HG02938 (cell line): ENCODE results near the gene SGTB.

ENCODE experiments used
- ATAC-seq: cut with Tn5 transposase; IDR thresholded peaks from one replicate; pipeline ENCODE4 v1.9.1; 2021; ENCODE audit warnings: mild to moderate bottlenecking, moderate library complexity; ENCODE audit not compliant: unreplicated experiment

SGTB gene, protein sequence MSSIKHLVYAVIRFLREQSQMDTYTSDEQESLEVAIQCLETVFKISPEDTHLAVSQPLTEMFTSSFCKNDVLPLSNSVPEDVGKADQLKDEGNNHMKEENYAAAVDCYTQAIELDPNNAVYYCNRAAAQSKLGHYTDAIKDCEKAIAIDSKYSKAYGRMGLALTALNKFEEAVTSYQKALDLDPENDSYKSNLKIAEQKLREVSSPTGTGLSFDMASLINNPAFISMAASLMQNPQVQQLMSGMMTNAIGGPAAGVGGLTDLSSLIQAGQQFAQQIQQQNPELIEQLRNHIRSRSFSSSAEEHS

DNA sequence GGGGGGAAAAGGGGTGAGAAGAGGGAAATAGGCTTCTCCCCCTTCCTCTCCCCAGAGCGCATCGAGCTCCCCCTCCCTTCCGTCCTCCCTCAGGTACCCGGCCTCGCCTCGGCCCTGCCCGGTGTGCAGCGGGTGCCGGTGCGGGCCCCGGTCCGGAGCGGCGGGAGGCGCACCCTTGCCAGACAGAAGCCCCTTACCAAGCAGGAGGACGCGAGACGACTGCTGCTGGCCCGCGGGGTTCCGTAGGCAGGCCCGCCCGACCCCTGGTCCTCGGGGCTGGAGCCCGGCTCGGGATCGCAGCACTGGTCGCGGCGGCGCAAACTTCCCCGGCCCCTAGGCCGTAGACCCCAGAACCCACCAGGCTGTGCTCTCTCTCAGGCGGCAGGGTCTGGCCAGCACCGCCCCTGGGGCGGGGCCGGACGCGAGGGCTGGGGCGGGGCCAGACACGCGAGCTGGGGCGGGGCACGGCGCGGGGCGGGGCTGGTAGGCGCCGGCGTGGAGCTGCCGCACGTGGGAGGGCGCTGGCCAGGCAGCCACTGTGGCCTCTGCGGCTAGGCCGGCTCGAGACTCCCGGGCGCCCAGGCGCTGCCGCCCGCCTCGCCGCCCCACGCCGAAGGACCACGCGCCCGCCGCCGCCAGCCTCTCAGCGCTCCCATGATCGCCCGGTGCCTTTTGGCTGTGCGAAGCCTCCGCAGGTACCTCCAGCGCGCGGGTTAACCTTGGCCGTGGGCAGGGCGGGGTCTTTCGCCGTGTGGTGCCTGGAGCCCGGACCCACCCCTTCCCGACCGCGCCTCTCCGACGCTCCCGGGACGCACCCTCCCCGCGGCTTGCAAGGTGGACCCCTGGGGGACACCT, at the start of gene SGTB, which contains the start of gene NLN:
TSS of gene SGTB (minus strand) at position 390 of the 855 bp plus-strand sequence. CDS start 1,302 bp downstream, outside the sequence.
TSS of gene NLN (plus strand) at position 486 of the 855 bp plus-strand sequence. CDS start at position 655, 169 bp downstream.
- ATAC-seq: peak; percentile 81

DNA sequence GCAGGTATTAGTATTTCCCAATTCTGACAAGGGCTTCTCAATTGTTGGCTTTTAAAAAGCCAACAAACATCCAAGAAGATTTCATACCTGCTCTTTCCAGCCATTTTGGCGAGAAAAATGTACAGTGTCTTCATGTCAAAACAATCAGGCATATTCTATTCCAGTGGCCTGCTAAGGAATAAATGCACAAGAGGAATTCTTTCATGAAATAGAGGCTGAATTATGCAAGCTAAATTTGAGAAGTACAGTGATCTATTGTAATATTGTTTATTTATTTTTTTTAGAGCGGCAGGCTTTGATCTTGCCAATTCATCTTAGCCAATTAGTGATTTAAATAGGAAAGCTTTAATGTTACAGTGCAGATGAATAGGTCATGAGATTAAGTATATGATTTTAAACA, 49.4 kb upstream of the SGTB start:
- ATAC-seq: no peak

DNA sequence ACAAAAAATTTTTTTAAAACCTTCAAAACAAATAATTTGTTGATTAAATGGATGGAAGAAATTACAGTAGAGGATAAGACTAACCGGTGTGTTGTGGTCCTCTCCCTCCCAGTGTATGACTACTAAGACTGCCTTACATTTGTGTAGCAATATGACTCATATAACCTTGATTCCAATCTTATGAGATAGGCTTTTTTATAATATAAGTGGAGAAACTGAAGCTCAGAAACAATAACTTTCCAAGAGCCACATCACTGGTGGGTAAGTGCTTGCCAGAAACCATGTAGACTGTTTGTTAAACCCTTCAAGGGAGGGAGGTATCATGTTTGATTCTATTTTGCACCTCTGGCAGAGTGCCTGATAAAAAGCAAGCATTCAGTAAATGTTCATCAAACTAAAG, 47.6 kb upstream of the SGTB start:
- ATAC-seq: no peak

DNA sequence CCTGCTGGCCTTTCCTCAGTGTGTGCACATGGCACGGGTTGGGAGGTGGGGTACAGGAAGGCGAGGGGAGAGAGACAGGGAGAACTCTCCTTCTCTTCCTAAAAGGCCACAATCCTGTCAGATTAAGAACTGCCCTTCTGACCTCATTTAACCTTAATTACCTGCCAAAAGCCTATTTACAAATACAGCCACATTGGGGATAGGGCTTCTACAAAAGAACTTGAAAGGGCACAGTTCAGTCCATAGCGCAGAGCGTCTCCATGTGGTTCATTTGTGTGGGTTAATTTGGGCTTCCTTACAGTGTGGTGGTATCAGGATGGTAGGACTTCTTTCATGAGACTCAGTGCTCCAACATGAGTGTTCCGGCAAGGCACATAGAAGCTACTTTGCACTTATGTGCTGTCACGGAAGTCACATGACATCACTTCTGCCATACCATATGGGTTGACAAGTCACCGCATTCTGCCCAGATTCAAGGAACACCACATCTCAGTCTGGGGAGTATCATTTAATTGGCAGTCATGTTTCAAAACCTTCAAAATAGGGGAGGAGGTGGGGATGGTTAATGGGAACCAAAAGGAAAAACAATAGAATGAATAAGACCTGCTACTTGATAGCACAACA, 46.9 kb upstream of the SGTB start:
- ATAC-seq: no peak

DNA sequence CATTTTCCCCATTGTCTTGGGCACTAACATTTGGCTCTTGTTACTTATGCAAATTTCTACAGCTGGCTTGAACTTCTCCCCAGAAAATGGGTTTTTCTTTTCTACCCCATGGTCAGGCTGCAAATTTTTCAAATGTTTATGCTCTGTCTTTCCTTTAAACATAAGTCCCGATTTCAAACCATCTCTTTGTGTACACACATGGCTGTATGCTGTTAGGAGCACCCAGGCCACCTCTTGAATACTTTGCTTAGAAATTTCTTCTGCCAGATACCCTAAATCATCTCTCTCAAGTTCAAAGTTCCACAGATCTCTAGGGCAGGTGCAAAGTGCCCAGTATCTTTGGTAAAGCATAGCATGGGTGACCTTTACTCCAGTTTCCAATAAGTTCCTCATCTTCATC, 45.7 kb upstream of the SGTB start:
- ATAC-seq: no peak

DNA sequence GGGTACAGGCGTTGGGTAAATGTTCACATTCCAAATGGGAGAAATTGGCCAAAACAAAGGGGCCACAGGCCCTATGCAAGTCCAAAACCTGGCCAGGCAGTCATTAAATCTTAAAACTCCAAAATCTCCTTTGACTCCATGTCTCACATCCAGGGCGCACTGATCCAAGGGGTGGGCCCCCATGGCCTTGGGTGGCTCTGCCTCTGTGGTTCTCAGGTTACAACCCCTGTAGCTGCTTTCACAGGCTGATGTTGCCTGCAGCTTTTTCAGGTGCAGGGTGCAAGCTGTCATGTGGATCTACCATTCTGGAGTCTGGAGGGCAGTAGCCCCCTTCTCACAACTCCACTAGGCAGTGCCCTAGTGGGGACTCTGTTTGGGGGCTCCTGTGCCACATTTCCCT, 44.9 kb upstream of the SGTB start:
- ATAC-seq: no peak

DNA sequence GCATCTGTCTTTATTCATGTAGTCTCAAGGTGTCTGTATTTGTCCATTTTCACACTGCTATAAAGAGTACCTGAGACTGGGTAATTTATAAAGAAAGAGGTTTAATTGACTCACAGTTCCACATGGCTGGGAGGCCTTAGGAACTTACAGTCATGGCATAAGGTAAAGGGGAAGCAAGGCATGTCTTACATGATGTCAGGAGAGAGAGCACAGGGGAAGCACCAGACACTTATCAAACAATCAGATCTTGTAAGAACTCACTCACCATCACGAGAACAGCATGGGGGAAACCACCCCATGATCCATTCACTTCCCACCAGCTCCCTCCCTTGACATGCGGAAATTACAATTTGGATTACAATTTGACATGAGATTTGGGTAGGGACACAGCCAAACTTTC, 44.3 kb upstream of the SGTB start:
- ATAC-seq: no peak

DNA sequence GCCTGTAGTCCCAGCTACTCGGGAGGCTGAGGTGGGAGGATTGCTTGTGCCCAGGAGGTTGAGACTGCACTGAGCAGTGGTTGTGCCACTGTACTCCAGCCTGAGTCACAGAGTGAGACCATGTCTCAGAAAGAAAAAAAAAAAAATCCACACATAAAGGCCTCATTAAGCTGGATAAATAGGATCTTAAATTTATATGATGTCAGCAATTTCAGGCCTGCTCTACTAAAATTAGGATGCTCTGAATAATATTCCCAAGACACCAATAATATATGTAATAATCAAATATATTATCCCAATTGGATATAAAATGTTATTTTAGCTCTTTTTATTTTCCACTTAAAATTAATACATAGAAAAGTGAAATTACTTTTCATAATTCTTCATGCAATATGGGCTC, 43.7 kb upstream of the SGTB start:
- ATAC-seq: no peak

DNA sequence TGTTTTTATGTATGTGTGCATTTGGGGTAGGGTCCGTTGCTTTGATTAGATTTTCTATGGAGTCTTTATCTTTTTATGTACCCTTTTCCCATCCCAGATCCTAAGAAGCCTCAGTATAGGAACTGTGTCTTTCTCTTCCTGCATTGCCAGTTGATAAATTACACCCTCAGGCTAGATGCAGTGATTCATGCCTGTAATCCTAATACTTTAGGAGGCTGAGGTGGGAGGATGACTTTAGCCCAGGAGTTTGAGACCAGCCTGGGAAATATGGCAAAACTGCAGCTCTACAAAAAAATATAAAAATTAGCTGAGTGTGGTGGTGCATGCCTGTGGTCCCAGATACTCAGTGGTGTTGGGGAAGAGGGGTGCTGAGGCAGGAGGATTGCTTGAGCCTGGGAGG, 40.3 kb upstream of the SGTB start:
- no peak for ATAC-seq

DNA sequence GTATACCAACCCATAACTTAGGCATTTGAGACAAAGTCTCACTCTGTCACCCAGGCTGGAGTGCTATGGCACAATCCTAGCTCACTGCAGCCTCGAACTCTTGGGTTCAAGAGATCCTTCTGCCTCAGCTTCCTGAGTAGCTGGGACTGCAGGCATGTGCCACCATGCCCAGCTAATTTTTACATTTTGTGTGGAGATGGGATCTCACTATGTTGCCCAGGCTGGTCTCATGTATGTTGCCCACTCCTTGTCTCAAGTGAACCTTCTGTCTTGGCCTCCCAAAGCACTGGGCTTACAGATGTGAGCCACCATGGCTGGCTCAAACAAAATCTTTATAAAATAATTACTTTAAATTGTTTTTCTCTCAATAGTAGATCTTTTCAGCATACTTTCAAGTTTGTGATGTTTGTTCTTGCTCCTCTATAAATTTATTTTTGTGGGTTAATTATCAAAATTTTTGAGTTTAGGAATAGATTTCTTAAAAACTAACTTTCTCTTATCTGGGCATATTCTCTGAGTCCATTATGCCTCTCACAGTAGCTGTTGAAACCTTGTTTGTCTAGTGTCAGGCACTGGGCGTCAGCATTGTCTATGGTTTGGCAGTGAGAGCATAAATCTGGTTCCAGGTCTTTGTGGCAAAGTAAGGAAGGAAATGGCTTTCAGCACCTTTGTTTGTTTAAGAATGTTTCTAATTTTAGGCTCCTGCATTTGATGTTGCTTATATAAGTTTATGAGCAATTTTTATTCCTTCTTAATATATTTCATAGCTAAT, 38.8 kb upstream of the SGTB start:
- ATAC-seq: peak; percentile 59

DNA sequence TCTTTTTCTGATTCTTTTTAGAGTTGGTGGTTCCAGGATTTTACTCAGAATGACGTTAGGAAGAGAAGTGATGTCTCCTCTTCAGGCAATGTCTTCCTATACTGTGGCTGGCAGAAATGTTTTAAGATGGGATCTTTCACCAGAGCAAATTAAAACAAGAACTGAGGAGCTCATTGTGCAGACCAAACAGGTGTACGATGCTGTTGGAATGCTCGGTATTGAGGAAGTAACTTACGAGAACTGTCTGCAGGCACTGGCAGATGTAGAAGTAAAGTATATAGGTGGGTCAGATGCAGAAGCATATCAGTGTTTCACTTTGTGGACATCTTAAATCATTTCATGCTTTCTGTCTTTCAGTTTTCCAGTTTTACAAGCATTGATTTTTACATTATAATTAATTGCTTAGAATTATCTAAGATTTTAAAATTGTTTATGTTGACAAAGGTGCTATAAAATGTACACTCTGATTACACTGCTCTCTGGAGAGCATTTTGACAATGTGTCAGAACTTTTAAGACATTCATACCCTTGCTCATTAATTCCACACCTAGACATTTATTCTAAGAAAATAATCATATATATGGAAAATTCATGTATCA, 36.7 kb upstream of the SGTB start:
- no peak for ATAC-seq

DNA sequence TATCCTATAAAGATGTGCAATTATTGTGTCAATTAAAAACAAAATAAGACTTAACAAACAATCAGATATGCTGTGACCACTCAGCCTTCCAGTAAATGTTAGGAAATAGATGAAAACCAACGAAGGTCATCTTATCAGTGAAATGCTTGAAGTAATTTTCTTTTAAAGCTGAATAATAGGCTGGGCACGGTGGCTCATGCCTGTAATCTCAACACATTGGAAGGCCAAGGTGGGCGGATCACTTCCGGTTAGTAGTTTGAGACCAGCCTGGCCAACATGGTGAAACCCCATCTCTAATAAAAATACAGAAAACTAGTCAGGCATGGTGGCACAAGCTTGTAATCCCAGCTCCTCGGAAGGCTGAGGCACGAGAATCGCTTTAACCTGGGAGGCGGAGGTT, 31.3 kb upstream of the SGTB start:
- ATAC-seq: no peak

DNA sequence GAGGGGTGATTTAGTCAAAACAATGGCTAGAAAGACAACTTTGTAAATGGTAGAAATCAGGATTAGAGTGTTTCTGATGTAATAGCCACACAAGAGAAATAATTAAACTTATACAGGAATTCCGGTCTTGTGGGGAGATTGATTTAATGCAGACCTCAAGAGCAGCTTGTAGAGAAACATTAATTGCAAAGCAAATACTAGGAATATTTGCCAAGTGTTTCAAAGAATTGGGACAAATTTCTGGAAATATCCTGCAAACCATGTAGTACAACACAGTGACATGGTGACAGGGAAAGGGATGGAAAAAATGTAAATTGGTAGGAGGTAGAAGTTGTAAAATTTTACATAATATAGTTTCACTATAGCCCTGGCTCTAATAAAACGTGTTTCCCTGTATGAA, 29.0 kb upstream of the SGTB start:
- no peak for ATAC-seq

DNA sequence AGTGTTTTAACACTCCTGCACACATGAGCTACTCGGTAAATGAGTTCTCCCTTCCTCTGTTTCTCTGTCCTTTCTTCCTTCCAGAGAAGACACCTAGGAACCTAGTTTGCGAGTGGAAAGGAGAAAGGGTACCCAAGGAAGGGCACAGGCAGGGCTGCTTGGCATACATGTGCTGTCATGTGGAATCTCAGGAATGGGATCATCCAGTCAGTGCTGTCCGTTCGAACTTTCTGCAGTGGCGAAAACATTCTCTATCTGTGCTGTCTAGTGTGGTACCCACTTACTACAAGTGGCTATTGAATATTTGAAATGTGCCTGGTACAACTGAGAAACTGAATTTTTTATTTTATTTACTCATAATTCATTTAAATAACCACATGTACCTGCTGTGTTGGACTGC, 28.0 kb upstream of the SGTB start:
- no peak for ATAC-seq

DNA sequence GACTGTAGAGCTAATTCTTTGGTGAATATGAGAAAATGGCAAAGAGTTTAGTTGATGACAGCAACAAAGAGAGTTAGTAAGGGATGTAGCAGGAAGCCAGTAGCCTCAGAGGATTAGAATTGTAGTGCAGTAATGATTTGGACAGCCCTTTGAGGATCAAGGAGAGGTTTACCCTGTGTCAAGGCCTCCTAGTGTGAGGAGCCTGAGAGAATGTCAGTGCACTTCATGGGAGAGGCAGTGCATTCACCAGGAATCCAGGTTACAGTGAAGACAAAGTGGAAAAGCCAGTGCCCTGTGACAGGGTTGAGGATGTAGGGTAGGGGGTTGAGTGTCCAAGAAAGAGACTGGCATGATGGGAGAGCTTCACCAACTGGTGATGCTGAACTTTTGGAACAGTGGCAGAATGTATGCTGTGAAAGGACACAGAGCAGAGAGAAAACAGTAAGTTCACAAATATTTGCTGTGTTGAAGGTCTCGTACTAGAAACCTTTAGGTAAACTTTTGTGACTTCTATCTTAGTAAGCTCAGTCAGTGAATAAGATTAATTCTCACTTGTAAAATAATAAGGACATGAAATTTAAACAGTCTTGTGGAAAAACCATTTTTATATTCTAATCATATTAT, 27.4 kb upstream of the SGTB start:
- no peak for ATAC-seq

DNA sequence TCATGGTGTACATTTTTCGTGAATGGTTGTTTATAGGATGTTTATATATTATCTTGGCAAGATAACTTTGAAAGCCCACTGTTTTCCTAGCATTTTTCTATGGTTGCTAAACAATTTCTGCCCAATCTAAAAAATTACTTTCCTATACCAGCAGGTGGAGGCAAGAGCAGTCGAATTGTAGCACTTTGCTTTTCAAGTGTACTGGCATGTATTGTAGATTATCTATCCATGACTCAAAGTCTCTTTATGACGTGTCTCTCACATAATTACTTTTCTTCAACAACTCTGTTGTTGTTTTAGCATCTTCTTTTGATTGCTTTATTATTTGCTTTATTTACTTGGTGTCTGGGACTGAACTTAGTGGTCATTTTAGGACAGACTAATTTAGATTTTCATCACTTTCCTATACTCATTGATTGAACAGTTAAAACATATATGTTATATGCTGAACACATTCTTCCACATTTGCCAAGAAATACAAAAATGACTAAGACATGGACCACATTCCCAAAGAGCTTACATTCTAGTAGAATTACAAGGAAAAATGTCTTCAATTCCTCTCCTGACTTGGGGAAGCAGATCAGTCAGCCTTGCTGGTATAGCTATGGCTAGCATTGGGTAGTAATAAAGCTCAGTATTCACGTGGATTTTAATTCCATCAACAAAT, 20.8 kb upstream of the SGTB start:
- ATAC-seq: peak; percentile 91

DNA sequence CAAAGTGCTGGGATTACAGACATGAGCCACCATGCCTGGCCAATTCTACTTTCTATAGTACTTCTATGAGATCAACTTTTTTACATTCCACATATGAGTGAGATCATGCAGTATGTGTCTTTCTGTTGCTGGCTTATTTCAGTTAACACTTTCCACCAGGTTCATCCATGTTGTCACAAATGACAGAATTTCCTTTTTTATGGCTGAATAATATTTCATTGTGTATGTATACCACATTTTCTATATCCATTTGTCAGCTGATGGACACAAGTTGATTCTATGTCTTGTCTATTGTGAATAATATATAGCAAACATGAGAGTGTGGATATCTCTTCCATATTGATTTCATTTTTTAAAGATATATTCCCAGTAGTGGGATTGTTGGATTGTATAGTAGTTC, 17.3 kb upstream of the SGTB start:
- ATAC-seq: no peak

DNA sequence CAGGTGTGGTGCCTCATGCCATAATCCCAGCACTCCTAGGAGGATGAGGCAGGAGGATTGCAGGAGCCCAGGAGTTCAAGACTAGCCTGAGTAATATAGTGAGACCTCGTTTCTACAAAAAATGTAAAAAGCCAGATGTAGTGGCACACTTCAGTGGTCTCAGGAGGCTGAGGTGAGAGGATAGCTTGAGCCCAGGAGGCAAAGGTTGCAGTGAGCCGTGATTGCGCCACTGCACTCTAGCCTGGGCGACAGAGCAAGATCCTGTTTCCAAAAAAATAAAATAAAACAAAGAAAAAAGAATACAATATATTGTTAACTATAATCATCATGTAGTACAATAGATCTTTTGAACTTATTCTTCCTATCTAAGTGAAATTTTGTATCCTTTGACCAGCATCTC, 16.4 kb upstream of the SGTB start:
- ATAC-seq: no peak

DNA sequence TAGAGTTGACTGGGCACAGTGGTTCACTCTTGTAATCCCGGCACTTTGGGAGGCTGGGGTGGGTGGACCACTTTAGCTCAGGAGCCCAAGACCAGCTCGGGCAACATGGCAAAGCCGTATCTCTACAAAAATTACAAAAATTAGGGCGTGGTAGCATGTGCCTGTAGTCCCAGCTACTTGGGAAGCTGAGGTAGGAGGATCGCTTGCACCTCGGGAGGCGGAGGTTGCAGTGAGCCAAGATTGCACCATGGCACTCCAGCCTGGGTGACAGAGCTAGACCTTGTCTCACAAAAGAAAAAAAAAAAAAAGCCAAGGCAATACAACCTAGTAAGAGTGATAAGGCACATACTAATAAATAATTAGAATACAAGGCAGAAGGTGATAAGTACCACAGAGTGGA, 15.9 kb upstream of the SGTB start:
- ATAC-seq: no peak

DNA sequence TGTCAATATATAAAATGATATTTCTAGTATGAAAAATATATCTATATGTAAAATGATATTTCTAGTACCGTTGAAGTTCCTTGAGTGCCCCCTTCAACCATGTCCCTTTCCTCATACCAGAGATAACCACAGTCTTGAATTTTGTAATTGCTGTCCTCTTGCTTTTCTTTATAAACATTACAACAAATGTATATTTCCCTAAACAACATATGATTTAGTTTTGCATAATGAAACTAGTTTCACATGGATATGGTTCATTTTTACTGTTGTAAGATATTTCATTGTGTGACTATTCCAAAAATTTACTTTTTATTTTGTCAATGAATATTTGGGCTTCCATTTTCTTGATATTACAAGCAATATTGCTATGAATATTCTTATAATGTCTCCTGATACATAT, 14.1 kb upstream of the SGTB start:
- no peak for ATAC-seq
